Ishikawa (cell line): ENCODE data around the gene DAB2IP.

Experiments
- CEBPB ChIP-seq: IDR thresholded peaks from 2 replicates; pipeline ENCODE4 v1.6.1; 2012
- CREB1 ChIP-seq: IDR thresholded peaks from 2 replicates; pipeline ENCODE4 v1.6.1; 2012; ENCODE audit warnings: low read depth
- EGR1 ChIP-seq: IDR thresholded peaks from 2 replicates; pipeline ENCODE4 v1.6.1; 2012
- EP300 ChIP-seq: IDR thresholded peaks from 2 replicates; pipeline ENCODE4 v1.6.1; 2012; ENCODE audit warnings: borderline replicate concordance
- FOXM1 ChIP-seq: IDR thresholded peaks from 2 replicates; pipeline ENCODE4 v1.6.1; 2012; ENCODE audit warnings: low read depth, borderline replicate concordance
- MAX ChIP-seq: IDR thresholded peaks from 2 replicates; pipeline ENCODE4 v1.6.1; 2012
- NFIC ChIP-seq: IDR thresholded peaks from 2 replicates; pipeline ENCODE4 v1.6.1; 2012
- RAD21 ChIP-seq: IDR thresholded peaks from 2 replicates; pipeline ENCODE4 v1.6.1; 2012; ENCODE audit warnings: low read depth
- REST ChIP-seq: IDR thresholded peaks from 2 replicates; pipeline ENCODE4 v1.6.1; 2012; ENCODE audit warnings: low read depth, mild to moderate bottlenecking
- TAF1 ChIP-seq: IDR thresholded peaks from 2 replicates; pipeline ENCODE4 v1.6.1; 2012; ENCODE audit warnings: low read depth, mild to moderate bottlenecking
- TCF12 ChIP-seq: IDR thresholded peaks from 2 replicates; pipeline ENCODE4 v1.6.1; 2012; ENCODE audit warnings: low read depth
- TEAD4 ChIP-seq: IDR thresholded peaks from 2 replicates; pipeline ENCODE4 v1.6.1; 2012
- USF1 ChIP-seq: IDR thresholded peaks from 2 replicates; pipeline ENCODE4 v1.6.1; 2012
- YY1 ChIP-seq: IDR thresholded peaks from 2 replicates; pipeline ENCODE4 v1.6.1; 2012; ENCODE audit warnings: low read depth
- ZBTB7A ChIP-seq: IDR thresholded peaks from 2 replicates; pipeline ENCODE4 v1.6.1; 2012; ENCODE audit warnings: low read depth

The DAB2IP gene

GRCh38 chr9:121679901-121680635 lies 28.6 kb downstream of the DAB2IP start:
- TF ChIP-seq ZBTB7A (no peak), NFIC (no peak), TEAD4 (no peak), REST (no peak), TCF12 (no peak), EGR1 (no peak), FOXM1 (no peak), CREB1 (no peak), TAF1 (no peak), RAD21 (no peak), EP300 (no peak), USF1 (no peak), MAX (no peak), CEBPB (no peak), YY1 (no peak)

- no peak for TF ChIP-seq FOXM1
- TF ChIP-seq YY1 = no peak
- no peak for TF ChIP-seq EP300
- no peak for TF ChIP-seq CREB1
- TF ChIP-seq TEAD4 = no peak
- TF ChIP-seq TAF1 = no peak
- no peak for TF ChIP-seq CEBPB
- TF ChIP-seq USF1 = no peak
- TF ChIP-seq EGR1 = no peak
- TF ChIP-seq RAD21 = no peak
- no peak for TF ChIP-seq ZBTB7A
- no peak for TF ChIP-seq REST
These were observed 30.0 kb downstream of the DAB2IP start for GRCh38 chr9:121681404-121681803.

GRCh38 chr9:121682201-121682600 lies 30.8 kb downstream of the DAB2IP start:
- TF ChIP-seq MAX (no peak), TEAD4 (no peak), FOXM1 (no peak), TCF12 (no peak), EGR1 (no peak), CREB1 (no peak), USF1 (no peak), RAD21 (no peak), TAF1 (no peak), ZBTB7A (no peak)

DNA sequence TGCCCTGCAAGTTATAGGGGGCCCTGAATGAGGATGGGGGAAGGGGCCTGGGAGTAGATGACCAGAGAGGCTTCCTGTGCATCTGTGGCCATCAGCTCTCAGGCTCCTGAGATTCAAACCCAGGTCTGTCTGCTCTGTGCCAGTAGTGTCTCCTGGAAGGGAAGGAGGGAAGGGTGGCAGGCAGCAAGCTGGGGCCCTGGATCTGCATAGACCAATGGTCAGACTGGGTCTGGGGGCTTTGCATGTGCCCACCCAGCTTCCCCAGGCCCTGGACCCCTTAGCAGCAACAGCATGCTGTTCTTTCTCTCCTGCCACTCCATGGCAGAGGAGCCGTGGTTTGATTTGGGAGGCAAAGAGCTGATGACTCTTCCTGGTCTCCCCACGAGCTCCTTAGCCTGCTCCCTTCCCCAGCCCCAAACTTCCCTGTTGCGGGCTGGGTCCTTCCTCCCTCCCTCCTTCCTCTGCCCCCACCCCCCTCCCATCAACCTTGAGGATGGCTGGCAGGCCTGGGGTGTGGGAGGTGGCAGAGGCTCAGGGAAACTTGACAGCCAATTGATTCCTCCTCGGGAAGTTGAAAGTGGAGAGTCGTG lies 31.6 kb downstream of the DAB2IP start:
- TF ChIP-seq CREB1 (no peak), CEBPB (no peak), TEAD4 (no peak), MAX (no peak), TCF12 (no peak), RAD21 (no peak), EP300 (no peak), TAF1 (no peak), NFIC (no peak), USF1 (no peak), REST (no peak), ZBTB7A (no peak), YY1 (no peak), EGR1 (no peak), FOXM1 (no peak)
